Measurements from ENCODE around the gene HPGDS. TPM values are rescaled to one million over a fixed set of nuclear protein-coding genes. Genes with fewer than 3 reads are reported as not detected.

Gene HPGDS
- total RNA-seq, 5 donors from 2014 or later (not counting 1 experiment from before 2014, with no cell fraction given) = 0.47 to 1.3 (median 1.2) TPM

- Histone ChIP-seq H3K9me3 (no peaks in the 10 kb centered on the region), H3K27me3 (replicated peaks in 1 of 2; ENCODE audit: control insufficient read depth in 2 of 2, extremely low read depth in 1 of 2, insufficient read depth in 2 of 2, low read length in 1 of 2) (no peaks in the 10 kb centered on the region), H3K4me1 (ENCODE audit: control insufficient read depth in 1 of 2, extremely low read depth in 1 of 2, insufficient read depth in 2 of 2, low read length in 2 of 2) (no peaks in the 10 kb centered on the region), H3K27ac (ENCODE audit: low read length) (no peak overlapping the region), H3K4me3 (ENCODE audit: control insufficient read depth in 1 of 2, extremely low read depth in 1 of 2, low read length in 1 of 2) (no peak overlapping the region), H3K36me3 (ENCODE audit: control insufficient read depth in 2 of 2, extremely low read depth in 1 of 2, insufficient read depth in 1 of 2, low read length in 1 of 2) (peaks cover 0 to 18% of the 10 kb centered on the region in 2 donors)
- WGBS (ENCODE audit: insufficient coverage) = no CpG with 5 or more reads among the region's 2 CpGs
- ATAC-seq (replicated peaks in 1 of 4) (no peak), DNase-seq (no peak)
- no peaks in the 10 kb centered on the region for H3K9me3 Mint-ChIP-seq
- CTCF ChIA-PET = no interaction called here
- peaks cover 38% of the 10 kb centered on the region for H3K36me3 Mint-ChIP-seq
- H3K27ac Mint-ChIP-seq = no peak overlapping the region
- no peaks in the 10 kb centered on the region for H3K27me3 Mint-ChIP-seq
- POLR2A ChIA-PET = no interaction called here
- H3K4me1 Mint-ChIP-seq = no peaks in the 10 kb centered on the region
- no peak overlapping the region for H3K4me3 Mint-ChIP-seq
Observed at GRCh38 chr4:94271248-94271647, 71.4 kb downstream of the HPGDS start.

GRCh38 chr4:94267037-94267436 lies 75.6 kb downstream of the HPGDS start:
- H3K36me3 ChIP-seq (ENCODE audit: control insufficient read depth in 2 of 2, extremely low read depth in 1 of 2, insufficient read depth in 1 of 2, low read length in 1 of 2) = peaks cover 0 to 18% of the 10 kb centered on the region in 2 donors
- no peaks in the 10 kb centered on the region for H3K27me3 ChIP-seq (replicated peaks in 1 of 2; ENCODE audit: control insufficient read depth in 2 of 2, extremely low read depth in 1 of 2, insufficient read depth in 2 of 2, low read length in 1 of 2)
- POLR2A ChIA-PET = interaction anchor here in 1 of 2 donors (0.6 kb wide), 1 partner anchor 8 kb away, joined by 3 read pairs; no protein-coding TSS in a partner anchor
- no peak overlapping the region for H3K4me3 Mint-ChIP-seq
- DNase-seq (no peak), ATAC-seq (replicated peaks in 1 of 4) (no peak)
- WGBS (ENCODE audit: insufficient coverage) = 81% methylated on average over 3 of the region's 4 CpGs
- H3K4me3 ChIP-seq (ENCODE audit: control insufficient read depth in 1 of 2, extremely low read depth in 1 of 2, low read length in 1 of 2) = no peak overlapping the region
- H3K4me1 Mint-ChIP-seq = peaks cover 0 to 5% (median 0%) of the 10 kb centered on the region in 3 donors
- H3K9me3 ChIP-seq = no peaks in the 10 kb centered on the region
- CTCF ChIA-PET = no interaction called here
- no peaks in the 10 kb centered on the region for H3K27me3 Mint-ChIP-seq
- H3K4me1 ChIP-seq (ENCODE audit: control insufficient read depth in 1 of 2, extremely low read depth in 1 of 2, insufficient read depth in 2 of 2, low read length in 2 of 2) = no peaks in the 10 kb centered on the region
- H3K36me3 Mint-ChIP-seq = peaks cover 39% of the 10 kb centered on the region
- no peak overlapping the region for H3K27ac ChIP-seq (ENCODE audit: low read length)
- H3K27ac Mint-ChIP-seq = no peak overlapping the region
- H3K9me3 Mint-ChIP-seq = no peaks in the 10 kb centered on the region

GRCh38 chr4:94262163-94263016 lies 80.2 kb downstream of the HPGDS start:
- Mint-ChIP-seq H3K27me3 (no peaks in the 10 kb centered on the region), H3K4me1 (peaks cover 0 to 6% (median 0%) of the 10 kb centered on the region in 3 donors), H3K9me3 (no peaks in the 10 kb centered on the region), H3K27ac (no peak overlapping the region), H3K36me3 (peaks cover 38% of the 10 kb centered on the region), H3K4me3 (no peak overlapping the region)
- no peak overlapping the region for H3K27ac ChIP-seq (ENCODE audit: low read length)
- 93% methylated on average over 4 of the region's 5 CpGs for WGBS (ENCODE audit: insufficient coverage)
- DNase-seq = no peak
- ChIA-PET CTCF (interaction anchor here in 1 of 2 donors (0.6 kb wide), 1 partner anchor 141 kb away, joined by 4 read pairs; no protein-coding TSS in a partner anchor), POLR2A (interaction anchor here in 1 of 2 donors (0.6 kb wide), 1 partner anchor 55 kb away, joined by 8 read pairs; the partner anchor contains the start of gene SMARCAD1)
- H3K36me3 ChIP-seq (ENCODE audit: control insufficient read depth in 2 of 2, extremely low read depth in 1 of 2, insufficient read depth in 1 of 2, low read length in 1 of 2) = peaks cover 0 to 14% of the 10 kb centered on the region in 2 donors
- no peak overlapping the region for H3K4me3 ChIP-seq (ENCODE audit: control insufficient read depth in 1 of 2, extremely low read depth in 1 of 2, low read length in 1 of 2)
- H3K27me3 ChIP-seq (replicated peaks in 1 of 2; ENCODE audit: control insufficient read depth in 2 of 2, extremely low read depth in 1 of 2, insufficient read depth in 2 of 2, low read length in 1 of 2) = no peaks in the 10 kb centered on the region
- no peak for ATAC-seq (replicated peaks in 1 of 4)
- no peaks in the 10 kb centered on the region for H3K9me3 ChIP-seq
- no peaks in the 10 kb centered on the region for H3K4me1 ChIP-seq (ENCODE audit: control insufficient read depth in 1 of 2, extremely low read depth in 1 of 2, insufficient read depth in 2 of 2, low read length in 2 of 2)

GRCh38 chr4:94256828-94257227 lies 85.8 kb downstream of the HPGDS start:
- no peak overlapping the region for H3K4me3 Mint-ChIP-seq
- H3K4me3 ChIP-seq (ENCODE audit: control insufficient read depth in 1 of 2, extremely low read depth in 1 of 2, low read length in 1 of 2) = no peak overlapping the region
- no peaks in the 10 kb centered on the region for H3K9me3 ChIP-seq
- peaks cover 0 to 24% of the 10 kb centered on the region in 2 donors for H3K36me3 ChIP-seq (ENCODE audit: control insufficient read depth in 2 of 2, extremely low read depth in 1 of 2, insufficient read depth in 1 of 2, low read length in 1 of 2)
- no peaks in the 10 kb centered on the region for H3K4me1 Mint-ChIP-seq
- ChIA-PET CTCF (no interaction called here), POLR2A (interaction anchor here in 1 of 2 donors (0.6 kb wide), 1 partner anchor 195 kb away, joined by 5 read pairs; the partner anchor contains the start of gene PDLIM5)
- no peak overlapping the region for H3K27ac Mint-ChIP-seq
- no peak overlapping the region for H3K27ac ChIP-seq (ENCODE audit: low read length)
- ATAC-seq (replicated peaks in 1 of 4) (no peak), DNase-seq (peak in 1 of 35 experiments; percentile 8)
- no peaks in the 10 kb centered on the region for H3K27me3 Mint-ChIP-seq
- no peaks in the 10 kb centered on the region for H3K4me1 ChIP-seq (ENCODE audit: control insufficient read depth in 1 of 2, extremely low read depth in 1 of 2, insufficient read depth in 2 of 2, low read length in 2 of 2)
- H3K36me3 Mint-ChIP-seq = peaks cover 44% of the 10 kb centered on the region
- no peaks in the 10 kb centered on the region for H3K9me3 Mint-ChIP-seq
- H3K27me3 ChIP-seq (replicated peaks in 1 of 2; ENCODE audit: control insufficient read depth in 2 of 2, extremely low read depth in 1 of 2, insufficient read depth in 2 of 2, low read length in 1 of 2) = no peaks in the 10 kb centered on the region

DNA sequence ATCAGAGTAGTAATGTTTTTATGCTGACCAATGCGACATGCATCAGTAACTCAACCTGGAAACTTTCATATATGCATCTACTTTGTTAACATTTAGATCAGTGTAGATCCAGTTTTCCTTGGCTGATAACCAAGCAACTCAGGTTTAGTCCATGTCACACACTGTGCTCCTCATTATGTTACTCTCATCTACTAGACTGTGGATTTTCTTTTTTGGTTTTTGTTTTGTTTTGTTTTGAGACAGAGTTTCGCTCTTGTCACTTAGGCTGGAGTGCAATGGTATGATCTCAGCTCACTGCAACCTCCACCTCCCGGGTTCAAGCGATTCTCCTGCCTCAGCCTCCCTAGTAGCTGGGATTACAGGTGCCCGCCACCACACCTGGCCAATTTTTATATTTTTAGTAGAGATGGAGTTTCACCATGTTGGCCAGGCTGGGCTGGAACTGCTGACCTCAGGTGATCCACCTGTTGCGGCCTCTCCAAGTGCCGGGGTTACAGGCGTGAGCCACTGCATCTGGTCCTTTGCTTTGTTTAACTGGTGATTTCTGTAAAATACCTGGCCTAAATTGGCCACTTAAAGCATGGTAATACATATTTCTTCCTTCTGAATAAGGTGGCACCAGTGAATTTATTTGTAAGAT lies 86.4 kb downstream of the HPGDS start:
- WGBS (ENCODE audit: insufficient coverage) = 100% methylated on average over 4 of the region's 8 CpGs
- POLR2A ChIA-PET = interaction anchor here in 1 of 2 donors (0.6 kb wide), 1 partner anchor 195 kb away, joined by 5 read pairs; the partner anchor contains the start of gene PDLIM5
- Histone ChIP-seq H3K4me3 (ENCODE audit: control insufficient read depth in 1 of 2, extremely low read depth in 1 of 2, low read length in 1 of 2) (no peak overlapping the region), H3K4me1 (ENCODE audit: control insufficient read depth in 1 of 2, extremely low read depth in 1 of 2, insufficient read depth in 2 of 2, low read length in 2 of 2) (no peaks in the 10 kb centered on the region), H3K36me3 (ENCODE audit: control insufficient read depth in 2 of 2, extremely low read depth in 1 of 2, insufficient read depth in 1 of 2, low read length in 1 of 2) (peaks cover 0 to 27% of the 10 kb centered on the region in 2 donors), H3K27ac (ENCODE audit: low read length) (no peak overlapping the region), H3K27me3 (replicated peaks in 1 of 2; ENCODE audit: control insufficient read depth in 2 of 2, extremely low read depth in 1 of 2, insufficient read depth in 2 of 2, low read length in 1 of 2) (no peaks in the 10 kb centered on the region), H3K9me3 (no peaks in the 10 kb centered on the region)
- peaks cover 41% of the 10 kb centered on the region for H3K36me3 Mint-ChIP-seq
- no peak overlapping the region for H3K27ac Mint-ChIP-seq
- no peaks in the 10 kb centered on the region for H3K4me1 Mint-ChIP-seq
- DNase-seq (no peak), ATAC-seq (replicated peaks in 1 of 4) (no peak)
- CTCF ChIA-PET = no interaction called here
- H3K27me3 Mint-ChIP-seq = no peaks in the 10 kb centered on the region
- H3K4me3 Mint-ChIP-seq = no peak overlapping the region
- H3K9me3 Mint-ChIP-seq = no peaks in the 10 kb centered on the region

- peaks cover 39% of the 10 kb centered on the region for H3K36me3 Mint-ChIP-seq
- H3K27ac Mint-ChIP-seq = no peak overlapping the region
- H3K9me3 Mint-ChIP-seq = no peaks in the 10 kb centered on the region
- CTCF ChIA-PET = no interaction called here
- no peak overlapping the region for H3K4me3 Mint-ChIP-seq
- Histone ChIP-seq H3K36me3 (ENCODE audit: control insufficient read depth in 2 of 2, extremely low read depth in 1 of 2, insufficient read depth in 1 of 2, low read length in 1 of 2) (peaks cover 0 to 38% of the 10 kb centered on the region in 2 donors), H3K4me1 (ENCODE audit: control insufficient read depth in 1 of 2, extremely low read depth in 1 of 2, insufficient read depth in 2 of 2, low read length in 2 of 2) (no peaks in the 10 kb centered on the region), H3K27me3 (replicated peaks in 1 of 2; ENCODE audit: control insufficient read depth in 2 of 2, extremely low read depth in 1 of 2, insufficient read depth in 2 of 2, low read length in 1 of 2) (no peaks in the 10 kb centered on the region), H3K4me3 (ENCODE audit: control insufficient read depth in 1 of 2, extremely low read depth in 1 of 2, low read length in 1 of 2) (no peak overlapping the region), H3K27ac (ENCODE audit: low read length) (no peak overlapping the region), H3K9me3 (no peaks in the 10 kb centered on the region)
- POLR2A ChIA-PET = no interaction called here
- H3K4me1 Mint-ChIP-seq = no peaks in the 10 kb centered on the region
- H3K27me3 Mint-ChIP-seq = no peaks in the 10 kb centered on the region
- no peak for DNase-seq
- WGBS (ENCODE audit: insufficient coverage) = 100% methylated on average over 1 of the region's 3 CpGs
- ATAC-seq (replicated peaks in 1 of 4) = no peak
Observed at GRCh38 chr4:94253036-94253435, 89.6 kb downstream of the HPGDS start.

Measured in T-cell (primary cell).